Muscle of leg (tissue), 11 donors: ENCODE measurements around the gene MEIS2. TPM values are rescaled to one million over a fixed set of nuclear protein-coding genes. Genes with fewer than 3 reads are reported as not detected.

Experiments used
- DNase-seq: peaks from one replicate; pipeline ENCODE4 v3.0.0; 2013
- H3K27ac ChIP-seq: one replicate; pipeline ENCODE4 v1.5.1; 2013; ENCODE audit warnings: mild to moderate bottlenecking, low read length, control low read depth
- H3K27me3 ChIP-seq: one replicate; pipeline ENCODE4 v1.6.1; 2013; ENCODE audit warnings: low read length; ENCODE audit not compliant: control insufficient read depth, insufficient read depth
- H3K36me3 ChIP-seq: one replicate; pipeline ENCODE4 v1.6.1; 2013; ENCODE audit warnings: low read length; ENCODE audit not compliant: control insufficient read depth, insufficient read depth
- H3K4me1 ChIP-seq: one replicate; pipeline ENCODE4 v1.6.1; 2013; ENCODE audit warnings: low read length; ENCODE audit not compliant: control insufficient read depth, insufficient read depth
- H3K4me3 ChIP-seq: one replicate; pipeline ENCODE4 v1.5.1; 2013; ENCODE audit warnings: low read length, control low read depth
- H3K9me3 ChIP-seq: replicated peaks from 2 replicates; pipeline ENCODE4 v1.6.1; 2013; ENCODE audit warnings: low read depth, low read length; ENCODE audit not compliant: control insufficient read depth
- WGBS: methylation state at CpG from one replicate; pipeline ENCODE4 v1.1.5; 2013; ENCODE audit warnings: missing lambda C conversion rate; ENCODE audit not compliant: insufficient coverage; 5-methylcytosine and 5-hydroxymethylcytosine counted together
- polyA plus RNA-seq, 8 donors: library from polyadenylated mRNA; unstranded; fragments of 120-200 nt; gene quantifications; one replicate each; pipeline versions ENCODE4 v1.2.1 to v1.2.3, GENCODE V29; 2013; ENCODE audit warnings: inconsistent platforms in 1 of 8, low replicate concordance in 1 of 8; ENCODE audit not compliant: insufficient read length in 8 of 8, insufficient read depth in 1 of 8
- total RNA-seq: library from RNA; stranded (reverse); fragments of 120-200 nt; gene quantifications from one replicate; pipeline ENCODE4 v1.2.4, GENCODE V29; 2013

The MEIS2 gene
- total and polyA plus RNA-seq, 9 donors, result 3.8 to 13.9 (median 7.0) TPM

DNA sequence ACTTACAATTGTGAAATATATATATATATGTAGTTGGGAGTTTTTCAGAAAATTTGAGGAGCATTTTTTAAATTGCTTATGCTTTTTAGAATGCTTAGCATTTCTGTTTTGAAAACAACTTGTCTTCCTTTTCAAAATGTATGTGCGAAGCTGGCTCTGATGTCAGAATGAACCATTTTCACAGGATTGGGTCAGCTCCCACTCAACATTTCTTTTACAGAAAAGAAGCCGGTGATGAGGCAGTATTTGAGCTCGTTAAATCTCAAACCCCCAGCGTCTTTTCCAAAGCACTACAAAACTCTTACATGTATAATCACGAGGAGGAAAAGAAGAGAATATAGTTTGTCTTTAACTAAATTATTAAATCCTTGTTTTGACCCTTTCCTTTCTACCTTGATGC lies 225.4 kb downstream of the MEIS2 start:
- H3K27ac ChIP-seq, result no peak overlapping the region
- no peaks in the 10 kb centered on the region for H3K9me3 ChIP-seq
- no CpG with 5 or more reads among the region's 5 CpGs for WGBS
- DNase-seq, result no peak
- peaks cover 6% of the 10 kb centered on the region for H3K4me1 ChIP-seq
- H3K4me3 ChIP-seq, result no peak overlapping the region
- H3K36me3 ChIP-seq, result no peaks in the 10 kb centered on the region
- peaks cover 33% of the 10 kb centered on the region for H3K27me3 ChIP-seq

DNA sequence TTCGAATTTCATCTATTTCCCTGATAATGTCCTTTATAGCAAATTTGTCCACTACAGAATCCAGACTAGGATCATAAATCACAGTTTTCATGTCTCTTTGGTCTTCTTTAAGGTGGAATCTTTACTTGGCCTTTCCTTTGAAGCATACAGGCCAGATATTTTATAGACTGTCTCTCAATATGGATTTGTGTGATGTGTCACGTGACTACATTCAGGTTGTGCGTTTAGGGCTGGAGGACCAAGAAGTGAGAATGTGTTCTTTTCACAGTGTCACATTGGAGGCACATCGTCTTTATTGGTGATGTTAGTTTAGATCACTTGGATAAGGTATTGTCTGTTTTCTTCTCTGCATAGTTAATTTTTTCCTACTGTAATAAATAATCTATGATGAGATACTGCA lies 232.9 kb downstream of the MEIS2 start:
- H3K27ac ChIP-seq, result no peak overlapping the region
- no CpG with 5 or more reads among the region's 4 CpGs for WGBS
- no peak for DNase-seq
- H3K36me3 ChIP-seq, result no peaks in the 10 kb centered on the region
- H3K9me3 ChIP-seq, result no peaks in the 10 kb centered on the region
- no peak overlapping the region for H3K4me3 ChIP-seq
- no peaks in the 10 kb centered on the region for H3K27me3 ChIP-seq
- H3K4me1 ChIP-seq, result no peaks in the 10 kb centered on the region

GRCh38 chr15:36866896-36867295 lies 233.5 kb downstream of the MEIS2 start:
- H3K27me3 ChIP-seq, result no peaks in the 10 kb centered on the region
- no peaks in the 10 kb centered on the region for H3K36me3 ChIP-seq
- WGBS, result no CpG with 5 or more reads among the region's 3 CpGs
- no peaks in the 10 kb centered on the region for H3K4me1 ChIP-seq
- DNase-seq, result no peak
- no peak overlapping the region for H3K27ac ChIP-seq
- H3K9me3 ChIP-seq, result no peaks in the 10 kb centered on the region
- no peak overlapping the region for H3K4me3 ChIP-seq

DNA sequence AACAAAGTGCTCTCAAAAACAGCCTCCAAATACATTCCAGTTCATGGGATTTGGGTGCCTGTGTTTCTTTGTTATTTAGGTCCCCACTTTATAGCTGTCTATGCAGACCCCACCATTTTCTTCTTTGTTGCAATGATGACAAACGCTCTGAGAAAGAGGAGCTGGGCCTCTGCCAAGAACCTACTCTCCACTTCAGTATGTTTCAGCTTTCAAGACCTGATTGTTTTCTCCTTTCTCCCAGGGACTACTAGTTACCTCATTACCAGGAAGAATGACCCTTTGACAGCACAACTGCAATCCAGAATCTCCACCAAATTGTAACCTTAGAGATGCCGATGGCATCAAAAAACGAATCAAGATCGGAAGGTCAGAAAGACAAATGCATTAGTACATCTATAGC lies 236.8 kb downstream of the MEIS2 start:
- Histone ChIP-seq H3K4me1 (no peaks in the 10 kb centered on the region), H3K27me3 (no peaks in the 10 kb centered on the region), H3K4me3 (no peak overlapping the region), H3K9me3 (no peaks in the 10 kb centered on the region), H3K27ac (no peak overlapping the region), H3K36me3 (no peaks in the 10 kb centered on the region)
- 29% methylated on average over 1 of the region's 4 CpGs for WGBS
- no peak for DNase-seq

GRCh38 chr15:36860792-36861191 lies 239.6 kb downstream of the MEIS2 start:
- H3K4me1 ChIP-seq, result no peaks in the 10 kb centered on the region
- no peak overlapping the region for H3K27ac ChIP-seq
- no peaks in the 10 kb centered on the region for H3K36me3 ChIP-seq
- no peaks in the 10 kb centered on the region for H3K27me3 ChIP-seq
- WGBS, result no CpG with 5 or more reads among the region's 2 CpGs
- DNase-seq, result no peak
- H3K9me3 ChIP-seq, result no peaks in the 10 kb centered on the region
- H3K4me3 ChIP-seq, result no peak overlapping the region

DNA sequence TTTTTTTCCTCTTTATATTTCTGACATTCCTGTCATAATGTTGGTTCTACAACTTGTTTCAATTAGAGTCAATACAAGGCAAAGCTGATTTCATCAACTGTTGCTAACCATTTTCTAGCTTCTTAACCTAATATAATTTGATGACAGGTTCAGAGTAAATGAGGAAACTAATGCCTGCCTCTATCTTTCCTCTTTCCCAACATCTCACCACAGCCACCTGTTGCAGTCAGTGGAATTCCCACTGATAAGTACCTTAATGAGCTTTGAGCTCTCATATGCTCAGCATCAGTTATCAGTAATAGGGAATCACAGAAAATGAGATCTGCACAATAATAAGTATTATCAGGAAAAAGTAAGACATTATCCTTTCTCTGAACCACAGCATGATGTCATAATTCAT lies 241.9 kb downstream of the MEIS2 start:
- no peak for DNase-seq
- Histone ChIP-seq H3K4me1 (no peaks in the 10 kb centered on the region), H3K4me3 (no peak overlapping the region), H3K27ac (no peak overlapping the region), H3K36me3 (no peaks in the 10 kb centered on the region), H3K9me3 (no peaks in the 10 kb centered on the region), H3K27me3 (no peaks in the 10 kb centered on the region)

- Histone ChIP-seq H3K9me3 (no peaks in the 10 kb centered on the region), H3K36me3 (no peaks in the 10 kb centered on the region), H3K4me1 (no peaks in the 10 kb centered on the region), H3K27ac (no peak overlapping the region), H3K27me3 (no peaks in the 10 kb centered on the region), H3K4me3 (no peak overlapping the region)
- no CpG with 5 or more reads among the region's 6 CpGs for WGBS
- DNase-seq, result no peak
Measured at GRCh38 chr15:36856339-36856973, 243.9 kb downstream of the MEIS2 start.

DNA sequence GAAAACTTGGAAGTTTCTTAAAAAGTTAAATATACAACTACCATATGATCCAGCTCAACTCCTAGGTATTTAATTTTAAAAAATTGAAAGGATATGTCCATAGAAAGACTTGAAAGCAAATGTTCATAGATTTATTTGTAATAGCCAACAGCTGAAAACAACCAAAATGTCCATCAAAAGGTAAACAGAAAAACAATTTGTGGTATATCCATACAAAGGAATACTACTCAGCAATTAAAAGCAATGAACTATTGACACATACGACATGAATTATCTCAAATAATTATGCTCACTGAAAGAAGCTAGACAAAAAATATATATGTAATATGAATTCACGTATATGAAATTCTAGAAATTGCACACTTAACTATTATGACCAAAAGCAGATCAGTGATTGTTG lies 249.5 kb downstream of the MEIS2 start:
- no CpG with 5 or more reads among the region's 2 CpGs for WGBS
- Histone ChIP-seq H3K27me3 (no peaks in the 10 kb centered on the region), H3K4me3 (no peak overlapping the region), H3K9me3 (no peaks in the 10 kb centered on the region), H3K27ac (no peak overlapping the region), H3K36me3 (no peaks in the 10 kb centered on the region), H3K4me1 (no peaks in the 10 kb centered on the region)
- no peak for DNase-seq

GRCh38 chr15:36845270-36845669 lies 255.1 kb downstream of the MEIS2 start:
- H3K36me3 ChIP-seq, result no peaks in the 10 kb centered on the region
- DNase-seq, result no peak

DNA sequence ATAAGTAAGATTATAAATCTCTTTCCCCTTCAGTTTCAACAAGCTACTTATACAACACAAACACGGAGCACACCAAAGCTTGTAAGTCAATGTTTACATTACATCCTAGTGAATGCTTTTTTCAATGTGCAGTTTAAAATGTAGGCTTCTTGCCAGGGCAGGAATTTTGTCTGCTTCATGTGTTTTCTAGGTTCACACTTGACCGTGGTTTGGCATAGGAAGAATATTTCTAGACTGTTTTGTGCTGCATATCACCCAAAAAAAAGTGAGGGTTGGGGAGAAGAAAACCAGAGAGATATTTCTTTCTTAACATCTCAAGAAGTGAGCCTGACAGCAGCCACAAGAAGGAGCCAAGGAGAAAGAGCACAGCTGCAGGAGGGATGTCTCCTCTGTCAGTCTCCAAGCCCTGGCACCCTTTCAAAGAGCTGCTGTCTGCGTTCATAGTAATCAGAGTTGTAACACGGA lies 255.8 kb downstream of the MEIS2 start:
- Histone ChIP-seq H3K4me1 (peaks cover 3% of the 10 kb centered on the region), H3K4me3 (no peak overlapping the region), H3K36me3 (no peaks in the 10 kb centered on the region), H3K27ac (no peak overlapping the region), H3K27me3 (no peaks in the 10 kb centered on the region), H3K9me3 (no peaks in the 10 kb centered on the region)
- DNase-seq, result peak; percentile 51
- WGBS, result 10% methylated on average over 2 of the region's 4 CpGs

More at GRCh38 chr15:36845270-36845669, 255.1 kb downstream of the MEIS2 start:
- Histone ChIP-seq H3K4me3 (no peak overlapping the region), H3K9me3 (no peaks in the 10 kb centered on the region), H3K4me1 (peaks cover 3% of the 10 kb centered on the region), H3K27me3 (no peaks in the 10 kb centered on the region), H3K27ac (no peak overlapping the region)

DNA sequence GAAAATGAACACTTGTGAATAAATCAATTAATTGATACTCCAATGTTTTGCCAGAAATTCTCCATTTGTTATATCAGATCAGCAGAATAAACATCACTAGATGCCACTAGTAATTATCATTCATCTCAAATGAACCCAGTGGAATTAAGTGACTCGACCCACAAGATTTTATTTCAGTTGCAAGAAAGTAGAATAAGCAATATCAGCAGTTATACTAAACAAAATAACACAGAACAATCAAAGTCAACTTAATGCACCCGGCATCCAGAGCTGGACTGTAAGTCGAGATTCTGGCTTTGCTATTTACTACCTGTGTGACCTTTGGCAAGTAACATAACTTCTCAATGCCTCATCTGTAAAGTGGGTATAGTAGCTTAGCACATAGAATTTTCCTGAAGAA lies 256.5 kb downstream of the MEIS2 start:
- peaks cover 3% of the 10 kb centered on the region for H3K4me1 ChIP-seq
- H3K4me3 ChIP-seq, result no peak overlapping the region
- H3K27ac ChIP-seq, result no peak overlapping the region
- no peak for DNase-seq
- no CpG with 5 or more reads among the region's 3 CpGs for WGBS
- H3K27me3 ChIP-seq, result no peaks in the 10 kb centered on the region
- no peaks in the 10 kb centered on the region for H3K36me3 ChIP-seq
- H3K9me3 ChIP-seq, result no peaks in the 10 kb centered on the region
